H9 (cell line): Measurements from ENCODE around the gene CDK6. TPM values are rescaled to one million over a fixed set of nuclear protein-coding genes. Genes with fewer than 3 reads are reported as not detected.

Source experiments
- DNase-seq: peaks from one replicate; pipeline ENCODE4 v3.0.0-alpha.2; 2017
- H2AFZ ChIP-seq: one replicate; pipeline ENCODE4 v1.6.1; 2013; ENCODE audit warnings: mild to moderate bottlenecking, low read length, control low read depth, moderate library complexity
- H2AK5ac ChIP-seq: 2 replicates; pipeline ENCODE4 v1.6.1; 2013; ENCODE audit warnings: low read length, control low read depth, mixed read lengths; ENCODE audit not compliant: insufficient read length
- H2BK120ac ChIP-seq: one replicate; pipeline ENCODE4 v1.6.1; 2013; ENCODE audit warnings: low read depth, mild to moderate bottlenecking, low read length, control low read depth, inconsistent platforms; ENCODE audit not compliant: poor library complexity, severe bottlenecking
- H2BK12ac ChIP-seq: 2 replicates; pipeline ENCODE4 v1.6.1; 2013; ENCODE audit warnings: low read length, control low read depth, mixed read lengths, low read depth; ENCODE audit not compliant: insufficient read length
- H2BK15ac ChIP-seq: 2 replicates; pipeline ENCODE4 v1.6.1; 2013; ENCODE audit warnings: low read depth, low read length, control low read depth
- H2BK20ac ChIP-seq: one replicate; pipeline ENCODE4 v1.6.1; 2013; ENCODE audit warnings: low read depth, mild to moderate bottlenecking, low read length, control low read depth, inconsistent platforms; ENCODE audit not compliant: poor library complexity, severe bottlenecking
- H2BK5ac ChIP-seq: 2 replicates; pipeline ENCODE4 v1.6.1; 2013; ENCODE audit warnings: low read length, control low read depth, mixed read lengths; ENCODE audit not compliant: insufficient read length
- H3K14ac ChIP-seq: 2 replicates; pipeline ENCODE4 v1.6.1; 2013; ENCODE audit warnings: low read length, control low read depth; ENCODE audit not compliant: insufficient read depth
- H3K18ac ChIP-seq: 2 replicates; pipeline ENCODE4 v1.6.1; 2013; ENCODE audit warnings: low read depth, mild to moderate bottlenecking, mixed read lengths, low read length, control low read depth; ENCODE audit not compliant: insufficient read length
- H3K23ac ChIP-seq: 2 replicates; pipeline ENCODE4 v1.6.1; 2013; ENCODE audit warnings: low read length, control low read depth, mixed read lengths, low read depth; ENCODE audit not compliant: insufficient read length
- H3K23me2 ChIP-seq: 2 replicates; pipeline ENCODE4 v1.6.1; 2013; ENCODE audit warnings: low read depth, mild to moderate bottlenecking, mixed read lengths, low read length, control low read depth; ENCODE audit not compliant: insufficient read length, poor library complexity, severe bottlenecking
- H3K27ac ChIP-seq: 2 replicates; pipeline ENCODE4 v1.5.1; 2013; ENCODE audit warnings: low read length, control low read depth, mixed read lengths, low read depth; ENCODE audit not compliant: insufficient read length
- H3K27me3 ChIP-seq: 2 replicates; pipeline ENCODE4 v1.6.1; 2013; ENCODE audit warnings: low read length, control low read depth, inconsistent platforms; ENCODE audit not compliant: insufficient read depth
- H3K4ac ChIP-seq: 2 replicates; pipeline ENCODE4 v1.6.1; 2013; ENCODE audit warnings: low read depth, mild to moderate bottlenecking, control low read depth, inconsistent platforms, low read length, moderate library complexity
- H3K4me1 ChIP-seq: 2 replicates; pipeline ENCODE4 v1.6.1; 2013; ENCODE audit warnings: low read length, control low read depth, inconsistent platforms; ENCODE audit not compliant: insufficient read depth
- H3K4me2 ChIP-seq: 2 replicates; pipeline ENCODE4 v1.6.1; 2013; ENCODE audit warnings: low read length, control low read depth, mixed read lengths; ENCODE audit not compliant: insufficient read length, insufficient read depth
- H3K56ac ChIP-seq: 2 replicates; pipeline ENCODE4 v1.6.1; 2013; ENCODE audit warnings: low read depth, mild to moderate bottlenecking, mixed read lengths, low read length, control low read depth; ENCODE audit not compliant: insufficient read length
- H3K79me1 ChIP-seq: 2 replicates; pipeline ENCODE4 v1.6.1; 2013; ENCODE audit warnings: low read depth, mild to moderate bottlenecking, moderate library complexity, low read length, control low read depth, inconsistent platforms; ENCODE audit not compliant: insufficient read depth, poor library complexity, severe bottlenecking
- H3K79me2 ChIP-seq: 2 replicates; pipeline ENCODE4 v1.6.1; 2013; ENCODE audit warnings: low read length, control low read depth, inconsistent platforms; ENCODE audit not compliant: insufficient read depth
- H3K9ac ChIP-seq: 2 replicates; pipeline ENCODE4 v1.6.1; 2013; ENCODE audit warnings: low read length, control low read depth, mixed read lengths; ENCODE audit not compliant: insufficient read length; ENCODE audit errors: extremely low read depth
- H3K9me3 ChIP-seq: one replicate; pipeline ENCODE4 v1.6.1; 2013; ENCODE audit warnings: low read depth, low read length, inconsistent platforms; ENCODE audit not compliant: control insufficient read depth
- H3T11ph ChIP-seq: one replicate; pipeline ENCODE4 v1.6.1; 2013; ENCODE audit warnings: mild to moderate bottlenecking, low read length, control low read depth, inconsistent platforms
- H4K20me1 ChIP-seq: one replicate; pipeline ENCODE4 v1.6.1; 2013; ENCODE audit not compliant: control insufficient read depth, insufficient read length, insufficient read depth
- H4K5ac ChIP-seq: 2 replicates; pipeline ENCODE4 v1.6.1; 2013; ENCODE audit warnings: low read depth, mild to moderate bottlenecking, mixed read lengths, low read length, control low read depth; ENCODE audit not compliant: insufficient read length
- H4K8ac ChIP-seq: replicated peaks from 2 replicates; pipeline ENCODE4 v1.6.1; 2013; ENCODE audit warnings: low read length, control low read depth, mixed read lengths, low read depth; ENCODE audit not compliant: insufficient read length
- H4K91ac ChIP-seq: 2 replicates; pipeline ENCODE4 v1.6.1; 2013; ENCODE audit warnings: low read depth, mild to moderate bottlenecking, moderate library complexity, mixed read lengths, low read length, control low read depth; ENCODE audit not compliant: insufficient read length
- H3K27ac Mint-ChIP-seq, 3 experiments: 2 replicates in 2 of 3; 3 replicates in 1 of 3; pipeline ENCODE4 v1.8.0; 2020 to 2021; ENCODE audit warnings: mixed read lengths in 3 of 3, mild to moderate bottlenecking in 1 of 3, moderate library complexity in 1 of 3
- H3K27me3 Mint-ChIP-seq: 2 replicates; pipeline ENCODE4 v1.8.0; 2021; ENCODE audit warnings: low read depth, mild to moderate bottlenecking, moderate library complexity, mixed read lengths
- H3K36me3 Mint-ChIP-seq, 3 experiments: 2 replicates in 2 of 3; 3 replicates in 1 of 3; pipeline ENCODE4 v1.8.0; 2020 to 2021; ENCODE audit warnings: low read depth in 3 of 3, mixed read lengths in 3 of 3; ENCODE audit not compliant: insufficient read depth in 1 of 3
- H3K4me1 Mint-ChIP-seq, 2 experiments: 2 replicates each; pipeline ENCODE4 v1.8.0; 2020; ENCODE audit warnings: mixed read lengths in 2 of 2
- H3K4me3 Mint-ChIP-seq, 2 experiments: 2 replicates in 1 of 2; 3 replicates in 1 of 2; pipeline ENCODE4 v1.8.0; 2020 to 2021; ENCODE audit warnings: mild to moderate bottlenecking in 2 of 2, mixed read lengths in 2 of 2, moderate library complexity in 1 of 2
- H3K9me3 Mint-ChIP-seq, 2 experiments: 2 replicates in 1 of 2; 3 replicates in 1 of 2; pipeline ENCODE4 v1.8.0; 2020; ENCODE audit warnings: mild to moderate bottlenecking in 2 of 2, mixed read lengths in 2 of 2, moderate library complexity in 1 of 2
- WGBS: extraction: QIAGEN DNeasy Blood & Tissue Kit; methylation state at CpG from one replicate; pipeline ENCODE4 v1.1.7; 2013; ENCODE audit warnings: missing lambda C conversion rate, low lambda C conversion rate, mixed read lengths; ENCODE audit not compliant: insufficient read length; ENCODE audit errors: extremely low coverage; 5-methylcytosine and 5-hydroxymethylcytosine counted together
- total RNA-seq: library from RNA; stranded (reverse); gene quantifications from 2 replicates; pipeline ENCODE4 v1.2.1, GENCODE V29; 2021
- TF ChIP-seq, protein P1 (sequence below): fragments of 200-600 bp; sonication (generic); conservative IDR thresholded peaks from 3 replicates; pipeline ENCODE4 v1.8.0; 2021; ENCODE audit warnings: antibody characterized with exemption, mild to moderate bottlenecking

The CDK6 gene
- total RNA-seq, 1 experiment from 2014 or later = 30.0 TPM

GRCh38 chr7:92706563-92706962, 129.8 kb downstream of the CDK6 start:
- Mint-ChIP-seq H3K27ac (no peak overlapping the region), H3K9me3 (peaks cover 3 to 7% of the 10 kb centered on the region in 2 experiments; a peak in 3 of 5 replicates), H3K36me3 (peaks cover 6 to 9% (median 7%) of the 10 kb centered on the region in 3 experiments), H3K4me1 (peaks cover 2 to 8% of the 10 kb centered on the region in 2 experiments; a peak in 3 of 4 replicates), H3K27me3 (no peaks in the 10 kb centered on the region), H3K4me3 (no peak overlapping the region)
- Histone ChIP-seq H3K9ac (no peak overlapping the region), H4K91ac (no peak overlapping the region), H3K23me2 (no peaks in the 10 kb centered on the region), H3K4me1 (no peaks in the 10 kb centered on the region), H2BK15ac (no peak overlapping the region), H3K23ac (no peak overlapping the region), H3K79me1 (no peaks in the 10 kb centered on the region), H2BK120ac (no peak overlapping the region), H3K14ac (no peak overlapping the region), H3K4me2 (no peak overlapping the region), H2AK5ac (no peak overlapping the region), H3K56ac (no peak overlapping the region), H2BK5ac (no peak overlapping the region), H3K18ac (no peak overlapping the region), H4K5ac (no peak overlapping the region), H3K27ac (no peak overlapping the region), H3K79me2 (no peaks in the 10 kb centered on the region), H2AFZ (no peak overlapping the region), H4K20me1 (no peaks in the 10 kb centered on the region), H3K27me3 (no peaks in the 10 kb centered on the region), H2BK20ac (no peak overlapping the region), H4K8ac (no peak overlapping the region), H3K4ac (no peak overlapping the region), H2BK12ac (no peak overlapping the region), H3T11ph (no peak overlapping the region), H3K9me3 (no peaks in the 10 kb centered on the region)
- no peak for DNase-seq
- TF ChIP-seq, protein P1, sequence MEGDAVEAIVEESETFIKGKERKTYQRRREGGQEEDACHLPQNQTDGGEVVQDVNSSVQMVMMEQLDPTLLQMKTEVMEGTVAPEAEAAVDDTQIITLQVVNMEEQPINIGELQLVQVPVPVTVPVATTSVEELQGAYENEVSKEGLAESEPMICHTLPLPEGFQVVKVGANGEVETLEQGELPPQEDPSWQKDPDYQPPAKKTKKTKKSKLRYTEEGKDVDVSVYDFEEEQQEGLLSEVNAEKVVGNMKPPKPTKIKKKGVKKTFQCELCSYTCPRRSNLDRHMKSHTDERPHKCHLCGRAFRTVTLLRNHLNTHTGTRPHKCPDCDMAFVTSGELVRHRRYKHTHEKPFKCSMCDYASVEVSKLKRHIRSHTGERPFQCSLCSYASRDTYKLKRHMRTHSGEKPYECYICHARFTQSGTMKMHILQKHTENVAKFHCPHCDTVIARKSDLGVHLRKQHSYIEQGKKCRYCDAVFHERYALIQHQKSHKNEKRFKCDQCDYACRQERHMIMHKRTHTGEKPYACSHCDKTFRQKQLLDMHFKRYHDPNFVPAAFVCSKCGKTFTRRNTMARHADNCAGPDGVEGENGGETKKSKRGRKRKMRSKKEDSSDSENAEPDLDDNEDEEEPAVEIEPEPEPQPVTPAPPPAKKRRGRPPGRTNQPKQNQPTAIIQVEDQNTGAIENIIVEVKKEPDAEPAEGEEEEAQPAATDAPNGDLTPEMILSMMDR = no peak
- no CpG with 5 or more reads among the region's 2 CpGs for WGBS
